HL-60 (cell line): ENCODE data around the gene EHF.

Experiments
- CTCF ChIP-seq: IDR thresholded peaks from one replicate; pipeline ENCODE4 v1.5.1; 2011; ENCODE audit warnings: low read length, control low read depth, inconsistent platforms; ENCODE audit not compliant: insufficient read depth
- GABPA ChIP-seq: IDR thresholded peaks from 2 replicates; pipeline ENCODE4 v1.6.1; 2012; ENCODE audit warnings: low read depth
- POLR2AphosphoS5 ChIP-seq: IDR thresholded peaks from 2 replicates; pipeline ENCODE4 v1.6.1; 2012; ENCODE audit warnings: low read depth
- SPI1 ChIP-seq: IDR thresholded peaks from 2 replicates; pipeline ENCODE4 v1.6.1; 2012; ENCODE audit warnings: low read depth, mild to moderate bottlenecking, borderline replicate concordance

GRCh38 chr11:34585735-34586487 lies 35.0 kb upstream of the EHF start:
- TF ChIP-seq CTCF (peak; percentile 33), POLR2AphosphoS5 (no peak), GABPA (no peak), SPI1 (no peak)
